ENCODE data around the gene MST1.

DNA sequence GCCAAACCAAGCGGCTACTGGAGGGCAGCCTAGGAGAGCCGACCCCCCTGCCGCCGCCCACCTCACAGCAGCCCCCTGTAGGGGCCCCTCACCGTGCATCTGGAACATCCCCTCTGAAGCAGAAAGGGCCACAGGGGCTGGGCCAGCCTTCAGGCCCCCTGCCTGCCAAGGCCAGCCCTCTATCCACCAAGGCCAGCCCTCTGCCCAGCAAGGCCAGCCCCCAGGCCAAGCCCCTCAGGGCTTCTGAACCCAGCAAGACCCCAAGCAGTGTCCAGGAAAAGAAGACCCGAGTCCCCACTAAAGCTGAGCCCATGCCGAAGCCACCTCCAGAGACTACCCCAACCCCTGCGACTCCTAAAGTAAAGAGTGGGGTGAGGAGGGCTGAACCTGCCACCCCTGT, 38.6 kb downstream of the MST1 start:
- TF ChIP-seq, protein P1, sequence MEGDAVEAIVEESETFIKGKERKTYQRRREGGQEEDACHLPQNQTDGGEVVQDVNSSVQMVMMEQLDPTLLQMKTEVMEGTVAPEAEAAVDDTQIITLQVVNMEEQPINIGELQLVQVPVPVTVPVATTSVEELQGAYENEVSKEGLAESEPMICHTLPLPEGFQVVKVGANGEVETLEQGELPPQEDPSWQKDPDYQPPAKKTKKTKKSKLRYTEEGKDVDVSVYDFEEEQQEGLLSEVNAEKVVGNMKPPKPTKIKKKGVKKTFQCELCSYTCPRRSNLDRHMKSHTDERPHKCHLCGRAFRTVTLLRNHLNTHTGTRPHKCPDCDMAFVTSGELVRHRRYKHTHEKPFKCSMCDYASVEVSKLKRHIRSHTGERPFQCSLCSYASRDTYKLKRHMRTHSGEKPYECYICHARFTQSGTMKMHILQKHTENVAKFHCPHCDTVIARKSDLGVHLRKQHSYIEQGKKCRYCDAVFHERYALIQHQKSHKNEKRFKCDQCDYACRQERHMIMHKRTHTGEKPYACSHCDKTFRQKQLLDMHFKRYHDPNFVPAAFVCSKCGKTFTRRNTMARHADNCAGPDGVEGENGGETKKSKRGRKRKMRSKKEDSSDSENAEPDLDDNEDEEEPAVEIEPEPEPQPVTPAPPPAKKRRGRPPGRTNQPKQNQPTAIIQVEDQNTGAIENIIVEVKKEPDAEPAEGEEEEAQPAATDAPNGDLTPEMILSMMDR (IDR thresholded peaks at IDR 0.05; ENCODE audit: poor library complexity), result no peak
- no peak for TF ChIP-seq EZH2 (IDR thresholded peaks at IDR 0.05; ENCODE audit: borderline replicate concordance)
